OCI-LY7 (cell line): ENCODE data around the gene LHX3.

ENCODE experiments used
- CTCF ChIP-seq: fragments of 200-600 bp; sonication (generic); conservative IDR thresholded peaks from 2 replicates; pipeline ENCODE4 v1.5.1; 2014; ENCODE audit warnings: mild to moderate bottlenecking, antibody characterized with exemption, low read length, moderate library complexity, mixed read lengths
- EZH2phosphoT487 ChIP-seq: fragments of 200-600 bp; sonication (generic); IDR thresholded peaks from 2 replicates; pipeline ENCODE4 v1.6.1; 2018; ENCODE audit warnings: low read depth, borderline replicate concordance, mild to moderate bottlenecking, mixed run types, antibody characterized with exemption, low read length, moderate library complexity, mixed read lengths

- TF ChIP-seq CTCF (no peak), EZH2phosphoT487 (no peak)
These were observed 3.8 kb downstream of the LHX3 start for GRCh38 chr9:136201174-136201573.
